GM12878 (cell line): ENCODE data around the gene LTC4S. TPM values are rescaled to one million over a fixed set of nuclear protein-coding genes. Genes with fewer than 3 reads are reported as not detected.

Source experiments
- ATAC-seq: fragments of 200-7000 bp; cut with Tn5 transposase; 3 replicates; pipeline ENCODE4 v1.9.1; 2020; ENCODE audit warnings: mild to moderate bottlenecking, moderate library complexity
- BruUV-seq: library from RNA; stranded (reverse); fragments of 400-500 nt; replicated peaks from 2 replicates; lab custom pipeline; 2021; lab: Mats Ljungman, UMichigan
- CTCF ChIA-PET: fragments of 300-600 bp; sonication (Branson Sonifier 250); formaldehyde crosslinking; extraction: SDS; loops from one replicate; lab custom pipeline; 2021; ENCODE audit warnings: inconsistent platforms; lab: Yijun Ruan, JAX
- POLR2A ChIA-PET: fragments of 350-600 bp; formaldehyde crosslinking; extraction: SDS; loops from one replicate; lab custom pipeline; 2021; ENCODE audit warnings: inconsistent platforms; lab: Charles Lee
- RAD21 ChIA-PET: fragments of 300-600 bp; sonication (Branson Sonifier 250); formaldehyde crosslinking; loops from one replicate; lab custom pipeline; 2023; ENCODE audit warnings: antibody characterized with exemption; ENCODE audit not compliant: unreplicated experiment; lab: Charles Lee
- SMC1A ChIA-PET: fragments of 300-600 bp; sonication (Branson Sonifier 250); formaldehyde crosslinking; loops from one replicate; lab custom pipeline; 2023; ENCODE audit not compliant: unreplicated experiment, uncharacterized antibody; lab: Charles Lee
- DNase-seq: peaks from one replicate; pipeline ENCODE4 v3.0.0-alpha.2; 2011; ENCODE audit warnings: low read depth, low spot score
- FAIRE-seq: peaks from 3 replicates; lab custom pipeline; 2011; peaks lifted over from hg19 to GRCh38; lab: Jason Lieb, UNC
- H2AFZ ChIP-seq: 2 replicates; pipeline ENCODE4 v1.6.0; 2011; ENCODE audit warnings: low read depth, low read length, control low read depth; ENCODE audit not compliant: control insufficient read depth
- H3K27ac ChIP-seq: 2 replicates; pipeline ENCODE4 v1.5.1; 2011; ENCODE audit warnings: control low read depth; ENCODE audit not compliant: control insufficient read depth, insufficient read depth
- H3K27me3 ChIP-seq, 2 experiments: replicated peaks in 1 of 2; 2 replicates each; pipeline versions ENCODE4 v1.6.0 to v1.6.1; 2011; ENCODE audit warnings: low read length in 1 of 2; ENCODE audit not compliant: control insufficient read depth in 2 of 2, insufficient read depth in 2 of 2
- H3K36me3 ChIP-seq, 2 experiments: 2 replicates each; pipeline ENCODE4 v1.5.1; 2011; ENCODE audit warnings: low read length in 1 of 2; ENCODE audit not compliant: control insufficient read depth in 2 of 2, insufficient read depth in 2 of 2
- H3K4me1 ChIP-seq: 2 replicates; pipeline ENCODE4 v1.6.1; 2011; ENCODE audit warnings: mild to moderate bottlenecking, low read length, moderate library complexity, mixed read lengths; ENCODE audit not compliant: control insufficient read depth, insufficient read depth
- H3K4me2 ChIP-seq: 2 replicates; pipeline ENCODE4 v1.6.0; 2011; ENCODE audit warnings: control low read depth; ENCODE audit not compliant: control insufficient read depth, insufficient read depth
- H3K4me3 ChIP-seq: fragments of 200-600 bp; sonication (generic); 2 replicates; pipeline ENCODE4 v1.5.1; 2016
- H3K79me2 ChIP-seq: 2 replicates; pipeline ENCODE4 v1.6.0; 2011; ENCODE audit warnings: low read length; ENCODE audit not compliant: control insufficient read depth, insufficient read depth
- H3K9ac ChIP-seq: 2 replicates; pipeline ENCODE4 v1.8.0; 2011; ENCODE audit warnings: low read length, control low read depth, mixed read lengths; ENCODE audit not compliant: control insufficient read depth, insufficient read depth
- H3K9me3 ChIP-seq: replicated peaks from 3 replicates; pipeline ENCODE4 v1.5.1; 2011; ENCODE audit warnings: mild to moderate bottlenecking, low read length; ENCODE audit not compliant: control insufficient read depth, insufficient read depth
- H4K20me1 ChIP-seq: 2 replicates; pipeline ENCODE4 v1.6.0; 2011; ENCODE audit not compliant: control insufficient read depth, insufficient read depth
- GATAD2B ChIP-seq: fragments of 450-650 bp; conservative IDR thresholded peaks from 2 replicates; pipeline ENCODE4 v1.6.1; 2017; ENCODE audit warnings: low read depth, mild to moderate bottlenecking, moderate library complexity
- TBL1XR1 ChIP-seq: IDR thresholded peaks from 2 replicates; pipeline ENCODE4 v1.6.1; 2012; ENCODE audit warnings: low read depth, low read length, improper control_type of control experiment
- WGBS: methylation state at CpG from one replicate; pipeline ENCODE4 v1.1.6; 2016; ENCODE audit warnings: low lambda C conversion rate; ENCODE audit not compliant: insufficient replicate concordance, insufficient coverage; ENCODE audit errors: missing lambda C conversion rate; 5-methylcytosine and 5-hydroxymethylcytosine counted together
- in situ Hi-C: fragments of 300-500 bp; cut with MboI; formaldehyde crosslinking; loops from 9 replicates; pipeline ENCODE4 v1.14.3; 2018; ENCODE audit warnings: mixed read lengths
- intact Hi-C: fragments of 100-400 bp; cut with micrococcal nuclease; formaldehyde crosslinking; loops from one replicate; pipeline ENCODE4 v1.14.2; 2022; ENCODE audit not compliant: unreplicated experiment
- polyA plus RNA-seq, 11 experiments: library from polyadenylated mRNA; depleted of rRNA in 4 of 11; unstranded in 6 of 11; stranded (reverse) in 5 of 11; fragments of >200 nt; fragmentation: Nextera tagmentation in 4 of 11; fragmentation: Illumina TruSeq in 1 of 11; extraction: Ambion mirVana in 4 of 11; extraction: Trizol in 1 of 11; gene quantifications; 1 replicate in 1 of 11; 2 replicates in 10 of 11; pipeline versions ENCODE4 v1.2.1 to v1.2.3, GENCODE V29; 2011 to 2016; ENCODE audit warnings: inconsistent platforms in 2 of 11, missing spikeins in 2 of 11, low read depth in 1 of 11
- total RNA-seq, 4 experiments: library from RNA; depleted of rRNA in 3 of 4; stranded (reverse); fragments of >200 nt in 3 of 4; fragmentation: Illumina TruSeq in 1 of 4; extraction: Trizol in 1 of 4; gene quantifications; 2 replicates each; pipeline versions ENCODE4 v1.2.1 to v1.2.3, GENCODE V29; 2013 to 2021
- TF ChIP-seq, protein P1 (sequence below): IDR thresholded peaks from 2 replicates; pipeline ENCODE4 v1.6.1; 2012; ENCODE audit warnings: improper control_type of control experiment, low read depth, low read length; ENCODE audit not compliant: insufficient replicate concordance

Gene LTC4S
- total and polyA plus RNA-seq, 10 of the 15 experiments (the other 5 are each of a cell fraction or from before 2014, with no cell fraction given): 0.78 to 3.6 (median 1.8) TPM; not detected in 5

DNA sequence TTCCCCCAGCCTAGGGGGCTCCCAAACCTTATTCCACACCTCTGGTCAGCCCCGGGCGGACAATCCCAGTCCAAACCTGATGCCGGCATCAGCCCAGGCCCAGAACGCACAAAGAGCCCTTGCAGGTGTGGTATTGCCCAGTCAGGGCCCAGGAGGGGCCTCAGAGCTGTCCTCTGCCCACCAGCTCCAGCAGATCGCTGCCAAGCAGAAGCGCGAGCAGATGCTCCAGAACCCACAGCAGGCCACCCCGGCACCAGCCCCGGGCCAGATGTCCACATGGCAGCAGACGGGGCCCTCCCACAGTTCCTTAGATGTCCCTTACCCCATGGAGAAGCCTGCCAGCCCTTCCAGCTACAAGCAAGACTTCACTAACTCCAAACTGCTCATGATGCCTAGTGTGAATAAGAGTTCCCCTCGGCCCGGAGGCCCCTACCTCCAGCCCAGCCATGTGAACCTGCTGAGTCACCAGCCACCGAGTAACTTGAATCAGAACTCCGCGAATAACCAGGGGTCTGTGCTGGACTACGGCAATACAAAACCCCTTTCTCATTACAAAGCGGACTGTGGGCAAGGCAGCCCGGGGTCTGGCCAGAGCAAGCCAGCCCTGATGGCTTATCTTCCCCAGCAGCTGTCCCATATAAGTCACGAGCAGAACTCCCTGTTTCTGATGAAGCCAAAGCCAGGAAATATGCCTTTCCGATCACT is 27.6 kb upstream of the LTC4S start:
- Histone ChIP-seq H3K36me3 (peaks cover 16 to 22% of the 10 kb centered on the region in 2 experiments), H4K20me1 (peaks cover 4% of the 10 kb centered on the region; the same call in 1 of the 2 replicates), H3K9me3 (no peaks in the 10 kb centered on the region), H2AFZ (no peak overlapping the region), H3K4me3 (no peak overlapping the region), H3K27me3 (no peaks in the 10 kb centered on the region), H3K4me1 (peaks cover 10% of the 10 kb centered on the region), H3K9ac (no peak overlapping the region), H3K79me2 (peaks cover 16% of the 10 kb centered on the region), H3K27ac (no peak overlapping the region), H3K4me2 (no peak overlapping the region)
- TSS peak; percentile 51 for BruUV-seq
- WGBS: 91% methylated on average over 20 of the region's 20 CpGs
- intact Hi-C loops: loop anchor here (10.0 kb wide), 1 partner anchor 209 kb away; no protein-coding TSS in a partner anchor
- ChIA-PET POLR2A (interaction anchor here (0.7 kb wide), 2 partner anchors 28 to 221 kb away, joined by 5 to 6 read pairs; partner anchors contain the start of gene LTC4S), SMC1A (interaction anchor here (0.6 to 1.2 kb wide), 2 partner anchors 12 to 141 kb away, joined by 3 read pairs; no protein-coding TSS in a partner anchor), CTCF (interaction anchor here (1.1 kb wide), 1 partner anchor 140 kb away, joined by 3 read pairs; no protein-coding TSS in a partner anchor), RAD21 (no interaction called here)
- in situ Hi-C loops: no loop called here
- no peak for ATAC-seq
- no peak for DNase-seq
- FAIRE-seq: no peak
- TF ChIP-seq, protein P1, sequence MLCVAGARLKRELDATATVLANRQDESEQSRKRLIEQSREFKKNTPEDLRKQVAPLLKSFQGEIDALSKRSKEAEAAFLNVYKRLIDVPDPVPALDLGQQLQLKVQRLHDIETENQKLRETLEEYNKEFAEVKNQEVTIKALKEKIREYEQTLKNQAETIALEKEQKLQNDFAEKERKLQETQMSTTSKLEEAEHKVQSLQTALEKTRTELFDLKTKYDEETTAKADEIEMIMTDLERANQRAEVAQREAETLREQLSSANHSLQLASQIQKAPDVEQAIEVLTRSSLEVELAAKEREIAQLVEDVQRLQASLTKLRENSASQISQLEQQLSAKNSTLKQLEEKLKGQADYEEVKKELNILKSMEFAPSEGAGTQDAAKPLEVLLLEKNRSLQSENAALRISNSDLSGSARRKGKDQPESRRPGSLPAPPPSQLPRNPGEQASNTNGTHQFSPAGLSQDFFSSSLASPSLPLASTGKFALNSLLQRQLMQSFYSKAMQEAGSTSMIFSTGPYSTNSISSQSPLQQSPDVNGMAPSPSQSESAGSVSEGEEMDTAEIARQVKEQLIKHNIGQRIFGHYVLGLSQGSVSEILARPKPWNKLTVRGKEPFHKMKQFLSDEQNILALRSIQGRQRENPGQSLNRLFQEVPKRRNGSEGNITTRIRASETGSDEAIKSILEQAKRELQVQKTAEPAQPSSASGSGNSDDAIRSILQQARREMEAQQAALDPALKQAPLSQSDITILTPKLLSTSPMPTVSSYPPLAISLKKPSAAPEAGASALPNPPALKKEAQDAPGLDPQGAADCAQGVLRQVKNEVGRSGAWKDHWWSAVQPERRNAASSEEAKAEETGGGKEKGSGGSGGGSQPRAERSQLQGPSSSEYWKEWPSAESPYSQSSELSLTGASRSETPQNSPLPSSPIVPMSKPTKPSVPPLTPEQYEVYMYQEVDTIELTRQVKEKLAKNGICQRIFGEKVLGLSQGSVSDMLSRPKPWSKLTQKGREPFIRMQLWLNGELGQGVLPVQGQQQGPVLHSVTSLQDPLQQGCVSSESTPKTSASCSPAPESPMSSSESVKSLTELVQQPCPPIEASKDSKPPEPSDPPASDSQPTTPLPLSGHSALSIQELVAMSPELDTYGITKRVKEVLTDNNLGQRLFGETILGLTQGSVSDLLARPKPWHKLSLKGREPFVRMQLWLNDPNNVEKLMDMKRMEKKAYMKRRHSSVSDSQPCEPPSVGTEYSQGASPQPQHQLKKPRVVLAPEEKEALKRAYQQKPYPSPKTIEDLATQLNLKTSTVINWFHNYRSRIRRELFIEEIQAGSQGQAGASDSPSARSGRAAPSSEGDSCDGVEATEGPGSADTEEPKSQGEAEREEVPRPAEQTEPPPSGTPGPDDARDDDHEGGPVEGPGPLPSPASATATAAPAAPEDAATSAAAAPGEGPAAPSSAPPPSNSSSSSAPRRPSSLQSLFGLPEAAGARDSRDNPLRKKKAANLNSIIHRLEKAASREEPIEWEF: no peak
- TF ChIP-seq TBL1XR1 (no peak), GATAD2B (no peak)
